ENCODE results near the gene TLR6. TPM values are rescaled to one million over a fixed set of nuclear protein-coding genes. Genes with fewer than 3 reads are reported as not detected.

Gene TLR6
- total RNA-seq, 1 experiment from 2014 or later, result 0.68 TPM

DNA sequence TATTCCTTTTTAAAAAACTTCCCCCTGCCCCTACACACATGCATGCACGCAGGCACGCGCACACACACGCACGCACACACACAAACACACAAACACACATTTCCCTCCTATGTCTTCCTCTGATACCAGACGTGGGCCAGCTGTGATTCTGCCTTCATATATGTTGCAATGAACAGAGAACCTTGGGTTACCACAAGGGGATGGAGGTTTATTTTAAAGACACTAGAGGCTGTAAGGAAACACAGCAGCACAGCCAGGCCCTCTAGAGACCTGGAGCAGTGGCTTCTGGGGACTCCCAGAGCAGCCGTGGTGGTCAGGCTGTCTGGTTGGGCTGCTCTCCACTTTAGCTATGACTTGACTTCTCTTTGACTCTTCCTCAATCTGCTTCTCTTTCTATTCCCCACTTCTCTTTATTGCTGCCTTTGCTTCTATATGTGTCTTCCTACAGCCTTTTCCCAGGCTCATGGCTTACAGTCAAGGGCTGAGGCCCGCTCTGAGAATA, 70.7 kb downstream of the TLR6 start:
- no peak for DNase-seq
- no peaks in the 10 kb centered on the region for H3K36me3 Mint-ChIP-seq (ENCODE audit: insufficient read depth, unreplicated experiment)
- no TSS peak for BruUV-seq (replicated peaks)
- H3K4me3 Mint-ChIP-seq (ENCODE audit: low read depth, unreplicated experiment), result no peak overlapping the region
- TF ChIP-seq, protein P1, sequence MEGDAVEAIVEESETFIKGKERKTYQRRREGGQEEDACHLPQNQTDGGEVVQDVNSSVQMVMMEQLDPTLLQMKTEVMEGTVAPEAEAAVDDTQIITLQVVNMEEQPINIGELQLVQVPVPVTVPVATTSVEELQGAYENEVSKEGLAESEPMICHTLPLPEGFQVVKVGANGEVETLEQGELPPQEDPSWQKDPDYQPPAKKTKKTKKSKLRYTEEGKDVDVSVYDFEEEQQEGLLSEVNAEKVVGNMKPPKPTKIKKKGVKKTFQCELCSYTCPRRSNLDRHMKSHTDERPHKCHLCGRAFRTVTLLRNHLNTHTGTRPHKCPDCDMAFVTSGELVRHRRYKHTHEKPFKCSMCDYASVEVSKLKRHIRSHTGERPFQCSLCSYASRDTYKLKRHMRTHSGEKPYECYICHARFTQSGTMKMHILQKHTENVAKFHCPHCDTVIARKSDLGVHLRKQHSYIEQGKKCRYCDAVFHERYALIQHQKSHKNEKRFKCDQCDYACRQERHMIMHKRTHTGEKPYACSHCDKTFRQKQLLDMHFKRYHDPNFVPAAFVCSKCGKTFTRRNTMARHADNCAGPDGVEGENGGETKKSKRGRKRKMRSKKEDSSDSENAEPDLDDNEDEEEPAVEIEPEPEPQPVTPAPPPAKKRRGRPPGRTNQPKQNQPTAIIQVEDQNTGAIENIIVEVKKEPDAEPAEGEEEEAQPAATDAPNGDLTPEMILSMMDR (IDR thresholded peaks at IDR 0.05; ENCODE audit: unreplicated experiment), result no peak
- H3K4me1 Mint-ChIP-seq (ENCODE audit: low read depth, unreplicated experiment), result peaks cover 10% of the 10 kb centered on the region
- CTCF ChIA-PET, result no interaction called here
- no peaks in the 10 kb centered on the region for H3K27me3 Mint-ChIP-seq (ENCODE audit: unreplicated experiment)
- no peaks in the 10 kb centered on the region for H3K9me3 Mint-ChIP-seq (ENCODE audit: low read depth, unreplicated experiment)
- no peak overlapping the region for H3K27ac Mint-ChIP-seq (ENCODE audit: unreplicated experiment)
- intact Hi-C loops (cut with micrococcal nuclease; ENCODE audit: unreplicated experiment), result no loop called here

DNA sequence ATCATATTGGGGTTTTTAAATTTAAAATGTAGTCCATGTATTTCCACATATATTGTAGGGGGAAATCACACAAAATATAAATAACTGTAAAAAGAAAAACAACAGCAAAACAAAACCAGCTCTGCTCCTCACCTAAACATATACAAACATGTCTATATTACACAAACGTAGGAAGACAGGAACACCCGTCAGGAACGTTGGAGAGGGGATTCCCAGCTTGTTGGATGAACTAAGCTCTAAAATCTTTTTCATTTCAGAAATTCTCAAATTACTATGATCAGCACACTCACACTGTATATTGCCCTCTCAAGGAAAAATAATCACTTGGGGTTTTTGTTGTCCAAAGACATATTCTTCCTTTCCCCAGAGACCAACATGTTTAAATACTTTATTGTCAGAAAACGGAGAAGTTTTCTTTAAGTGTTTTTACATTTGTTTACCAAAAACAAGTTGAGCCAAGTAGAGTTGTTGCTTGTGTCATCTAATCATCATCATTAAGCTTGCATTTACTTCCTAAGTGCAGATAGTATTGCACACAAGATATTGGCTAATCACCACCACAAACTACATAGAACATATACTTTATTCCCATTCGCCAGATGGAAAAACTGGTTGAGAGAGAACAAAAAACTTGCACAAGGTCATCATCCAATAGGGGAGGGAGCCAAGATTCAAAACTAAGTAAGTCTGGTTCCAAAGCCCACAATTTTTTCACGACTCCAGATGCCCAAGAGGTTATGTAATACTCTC, 71.4 kb downstream of the TLR6 start:
- CTCF ChIA-PET, result no interaction called here
- intact Hi-C loops (cut with micrococcal nuclease; ENCODE audit: unreplicated experiment), result no loop called here
- Mint-ChIP-seq H3K4me3 (ENCODE audit: low read depth, unreplicated experiment) (no peak overlapping the region), H3K27me3 (ENCODE audit: unreplicated experiment) (no peaks in the 10 kb centered on the region), H3K36me3 (ENCODE audit: insufficient read depth, unreplicated experiment) (no peaks in the 10 kb centered on the region), H3K27ac (ENCODE audit: unreplicated experiment) (no peak overlapping the region), H3K4me1 (ENCODE audit: low read depth, unreplicated experiment) (peaks cover 10% of the 10 kb centered on the region), H3K9me3 (ENCODE audit: low read depth, unreplicated experiment) (no peaks in the 10 kb centered on the region)
- TF ChIP-seq, protein P1 (IDR thresholded peaks at IDR 0.05; ENCODE audit: unreplicated experiment), result no peak
- BruUV-seq (replicated peaks), result no TSS peak
- no peak for DNase-seq

DNA sequence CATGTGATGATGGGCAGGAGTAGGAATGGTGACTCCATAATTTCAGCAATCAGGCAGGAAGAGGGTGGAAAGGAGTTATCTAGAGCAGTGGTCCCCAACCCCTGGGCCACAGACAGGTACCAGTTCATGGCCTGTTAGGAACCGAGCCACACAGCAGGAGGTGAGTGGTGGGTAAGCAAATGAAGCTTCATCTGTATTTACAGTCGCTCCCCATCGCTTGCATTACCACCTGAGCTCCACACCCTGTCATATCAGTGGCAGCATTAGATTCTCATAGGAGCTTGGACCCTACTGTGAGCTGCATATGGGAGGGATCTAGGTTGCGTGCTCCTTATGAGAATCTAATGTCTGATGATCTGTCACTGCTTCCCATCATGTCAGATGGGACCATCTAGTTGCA, 72.5 kb downstream of the TLR6 start:
- Mint-ChIP-seq H3K9me3 (ENCODE audit: low read depth, unreplicated experiment) (no peaks in the 10 kb centered on the region), H3K4me1 (ENCODE audit: low read depth, unreplicated experiment) (peaks cover 10% of the 10 kb centered on the region), H3K27me3 (ENCODE audit: unreplicated experiment) (no peaks in the 10 kb centered on the region), H3K36me3 (ENCODE audit: insufficient read depth, unreplicated experiment) (no peaks in the 10 kb centered on the region), H3K27ac (ENCODE audit: unreplicated experiment) (no peak overlapping the region), H3K4me3 (ENCODE audit: low read depth, unreplicated experiment) (no peak overlapping the region)
- DNase-seq, result no peak
- intact Hi-C loops (cut with micrococcal nuclease; ENCODE audit: unreplicated experiment), result no loop called here
- CTCF ChIA-PET, result no interaction called here
- BruUV-seq (replicated peaks), result no TSS peak
- TF ChIP-seq, protein P1 (IDR thresholded peaks at IDR 0.05; ENCODE audit: unreplicated experiment), result no peak

DNA sequence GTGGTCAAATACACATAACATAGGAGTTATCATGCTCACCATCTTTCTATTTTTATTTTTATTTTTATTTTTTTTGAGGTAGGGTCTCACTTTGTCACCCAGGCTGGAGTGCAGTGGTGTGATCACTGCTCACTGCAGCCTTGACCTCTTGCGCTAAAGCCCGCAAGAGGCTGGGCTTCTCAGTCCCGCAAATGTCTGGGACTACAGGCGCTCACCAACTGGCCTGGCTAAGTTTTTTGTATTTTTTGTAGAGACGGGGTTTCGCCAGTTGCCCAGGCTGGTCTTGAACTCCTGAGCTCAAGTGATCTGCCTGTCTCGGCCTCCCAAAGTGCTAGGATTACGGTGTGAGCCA, 73.5 kb downstream of the TLR6 start:
- DNase-seq, result no peak
- no TSS peak for BruUV-seq (replicated peaks)
- Mint-ChIP-seq H3K27ac (ENCODE audit: unreplicated experiment) (no peak overlapping the region), H3K27me3 (ENCODE audit: unreplicated experiment) (no peaks in the 10 kb centered on the region), H3K4me1 (ENCODE audit: low read depth, unreplicated experiment) (peaks cover 7% of the 10 kb centered on the region), H3K4me3 (ENCODE audit: low read depth, unreplicated experiment) (no peak overlapping the region), H3K36me3 (ENCODE audit: insufficient read depth, unreplicated experiment) (no peaks in the 10 kb centered on the region), H3K9me3 (ENCODE audit: low read depth, unreplicated experiment) (no peaks in the 10 kb centered on the region)
- CTCF ChIA-PET, result interaction anchor here (0.6 to 2.1 kb wide), 5 partner anchors 21 to 714 kb away, joined by 3 to 13 read pairs (median 4); partner anchors contain the start of gene TLR1
- TF ChIP-seq, protein P1 (IDR thresholded peaks at IDR 0.05; ENCODE audit: unreplicated experiment), result peak; percentile 19
- intact Hi-C loops (cut with micrococcal nuclease; ENCODE audit: unreplicated experiment), result no loop called here

Measured in Calu3 (cell line).